HG02571 (cell line): ENCODE data around the gene ZNF619.

ENCODE experiments used
- ATAC-seq: cut with Tn5 transposase; IDR thresholded peaks from one replicate; pipeline ENCODE4 v1.9.1; 2021; ENCODE audit warnings: mild to moderate bottlenecking, moderate library complexity; ENCODE audit not compliant: unreplicated experiment

ZNF619 gene

DNA sequence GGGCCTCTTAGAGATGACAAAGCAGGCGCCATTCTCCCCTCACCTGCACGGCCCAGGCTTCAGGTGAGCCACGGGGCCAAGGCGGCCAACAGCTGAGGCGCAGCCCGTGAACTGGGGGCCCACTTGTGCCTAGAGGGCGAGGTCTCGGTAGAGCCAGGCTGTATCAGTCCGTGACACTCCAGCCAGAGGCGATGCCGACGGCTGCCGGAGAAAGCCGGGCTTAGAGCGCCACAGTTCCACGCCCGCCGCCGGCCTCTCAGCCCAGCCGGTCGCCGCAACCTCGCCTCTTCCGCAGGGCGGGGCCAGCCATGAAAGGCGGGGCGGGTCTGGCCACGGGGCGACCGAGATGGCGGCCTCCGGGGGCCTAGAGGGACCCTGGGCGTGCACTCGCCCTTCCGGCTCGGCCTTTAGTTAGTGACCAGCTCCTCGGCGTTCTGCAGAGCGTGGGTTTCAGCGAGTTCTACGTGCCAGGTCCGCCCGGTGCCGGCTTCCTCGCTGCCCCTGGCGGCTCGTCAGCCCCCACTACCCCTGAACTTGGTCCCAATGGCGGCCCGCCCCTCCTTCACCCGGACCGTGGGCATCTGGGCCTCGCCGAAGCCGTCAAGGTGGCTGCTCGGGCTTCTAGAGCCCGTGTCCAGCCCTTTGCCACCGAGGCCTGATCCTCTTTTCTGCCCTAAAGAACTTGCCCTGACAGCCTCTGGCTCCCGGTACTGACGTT lies 47.8 kb downstream of the ZNF619 start, which contains the start of gene ZNF621:
TSS of gene ZNF621 (plus strand) at position 393 of the 718 bp plus-strand sequence. CDS start 881 bp downstream, outside the sequence.
- peak; percentile 99 for ATAC-seq

DNA sequence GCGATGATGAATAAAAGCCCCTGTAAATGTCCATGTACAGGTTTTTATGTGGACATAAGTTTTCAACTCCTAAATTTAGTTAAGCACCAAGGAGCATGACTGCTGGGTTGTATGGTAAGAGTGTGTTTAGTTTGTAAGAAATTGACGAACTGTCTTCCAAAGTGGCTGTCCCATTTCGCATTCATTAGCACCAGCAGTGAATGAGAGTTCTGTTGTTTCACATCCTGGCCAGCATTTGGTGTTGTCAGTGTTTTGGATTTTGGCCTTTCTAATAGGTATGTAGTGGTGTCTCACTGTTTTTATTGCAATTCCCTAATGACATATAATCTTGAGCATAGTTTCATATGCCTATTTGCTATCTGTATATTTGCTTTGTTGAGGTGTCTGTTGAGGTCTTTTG lies 51.5 kb downstream of the ZNF619 start:
- ATAC-seq = no peak

DNA sequence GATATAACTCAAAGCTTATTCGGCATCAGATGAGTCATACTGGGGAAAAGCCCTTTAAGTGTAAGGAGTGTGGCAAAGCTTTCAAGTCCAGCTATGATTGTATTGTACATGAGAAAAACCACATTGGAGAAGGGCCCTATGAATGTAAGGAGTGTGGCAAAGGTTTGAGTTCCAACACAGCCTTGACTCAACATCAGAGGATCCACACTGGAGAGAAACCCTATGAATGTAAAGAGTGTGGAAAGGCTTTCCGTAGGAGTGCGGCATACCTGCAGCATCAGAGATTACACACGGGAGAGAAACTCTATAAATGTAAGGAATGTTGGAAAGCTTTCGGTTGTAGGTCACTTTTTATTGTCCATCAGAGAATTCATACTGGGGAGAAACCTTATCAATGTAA lies 55.3 kb downstream of the ZNF619 start:
- no peak for ATAC-seq

DNA sequence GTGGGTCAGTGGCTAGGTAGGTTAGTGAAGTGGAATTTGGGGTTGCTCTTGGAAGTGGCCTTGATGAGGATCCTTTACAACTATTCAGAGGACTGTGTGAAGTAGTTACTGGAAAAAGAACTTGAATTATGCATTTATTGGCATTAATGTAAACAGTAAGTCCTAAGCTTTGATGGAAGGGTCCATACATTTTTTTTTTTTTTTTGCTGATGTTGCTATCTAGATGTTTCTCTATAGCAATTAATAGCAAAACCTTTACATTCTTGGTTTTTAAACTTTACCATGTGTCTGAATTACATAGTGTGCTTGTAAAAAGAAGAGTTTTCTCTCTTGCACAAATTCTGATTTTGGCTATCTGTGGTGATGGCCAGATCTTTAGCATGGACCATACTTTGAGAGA lies 57.4 kb downstream of the ZNF619 start:
- ATAC-seq = no peak
